ENCODE results near the gene CROCC2.

CROCC2 gene

GRCh38 chr2:241011751-241012510 lies 105.8 kb downstream of the CROCC2 start:
- H3K4me2 ChIP-seq (ENCODE audit: low read depth, low read length, poor library complexity, severe bottlenecking) = no peak overlapping the region
- no peaks in the 10 kb centered on the region for H4K20me1 ChIP-seq (ENCODE audit: low read depth, low read length)
- no peak overlapping the region for H2AFZ ChIP-seq (ENCODE audit: low read depth, low read length, severe bottlenecking)
- no peaks in the 10 kb centered on the region for H3K9me3 ChIP-seq (ENCODE audit: insufficient read depth, low read length)
- H3K36me3 ChIP-seq (ENCODE audit: low read length) = no peaks in the 10 kb centered on the region
- H3F3A ChIP-seq (ENCODE audit: insufficient read depth) = no peaks in the 10 kb centered on the region
- no peak overlapping the region for H3K4me3 ChIP-seq (ENCODE audit: insufficient read depth, low read length, poor library complexity, severe bottlenecking)
- no peak overlapping the region for H3K9ac ChIP-seq (ENCODE audit: low read length)
- TF ChIP-seq EZH2phosphoT487 (conservative IDR thresholded peaks at IDR 0.05; ENCODE audit: low read length) (no peak), CTCF (IDR thresholded peaks at IDR 0.05; ENCODE audit: insufficient read depth, low read length, poor library complexity, severe bottlenecking) (no peak)
- H3K79me2 ChIP-seq (ENCODE audit: insufficient read depth, low read length) = no peaks in the 10 kb centered on the region
- H3K27me3 ChIP-seq (ENCODE audit: low read length) = no peaks in the 10 kb centered on the region
- H3K27ac ChIP-seq (ENCODE audit: low read depth, low read length) = no peak overlapping the region
- H3K9me2 ChIP-seq (replicated peaks; ENCODE audit: insufficient read depth, low read length) = no peaks in the 10 kb centered on the region

GRCh38 chr2:241014224-241014623 lies 108.1 kb downstream of the CROCC2 start:
- no peaks in the 10 kb centered on the region for H3K36me3 ChIP-seq (ENCODE audit: low read length)
- TF ChIP-seq EZH2phosphoT487 (conservative IDR thresholded peaks at IDR 0.05; ENCODE audit: low read length) = no peak
- TF ChIP-seq CTCF (IDR thresholded peaks at IDR 0.05; ENCODE audit: insufficient read depth, low read length, poor library complexity, severe bottlenecking) = no peak
- no peaks in the 10 kb centered on the region for H3K9me2 ChIP-seq (replicated peaks; ENCODE audit: insufficient read depth, low read length)
- H3K79me2 ChIP-seq (ENCODE audit: insufficient read depth, low read length) = no peaks in the 10 kb centered on the region
- H3K27me3 ChIP-seq (ENCODE audit: low read length) = no peaks in the 10 kb centered on the region
- no peak overlapping the region for H2AFZ ChIP-seq (ENCODE audit: low read depth, low read length, severe bottlenecking)
- no peaks in the 10 kb centered on the region for H3F3A ChIP-seq (ENCODE audit: insufficient read depth)
- no peak overlapping the region for H3K4me3 ChIP-seq (ENCODE audit: insufficient read depth, low read length, poor library complexity, severe bottlenecking)
- no peak overlapping the region for H3K4me2 ChIP-seq (ENCODE audit: low read depth, low read length, poor library complexity, severe bottlenecking)
- no peak overlapping the region for H3K27ac ChIP-seq (ENCODE audit: low read depth, low read length)
- no peaks in the 10 kb centered on the region for H4K20me1 ChIP-seq (ENCODE audit: low read depth, low read length)
- H3K9ac ChIP-seq (ENCODE audit: low read length) = no peak overlapping the region
- H3K9me3 ChIP-seq (ENCODE audit: insufficient read depth, low read length) = no peaks in the 10 kb centered on the region

GRCh38 chr2:241014764-241015163 lies 108.6 kb downstream of the CROCC2 start:
- Histone ChIP-seq H3K9me2 (replicated peaks; ENCODE audit: insufficient read depth, low read length) (no peaks in the 10 kb centered on the region), H3K36me3 (ENCODE audit: low read length) (no peaks in the 10 kb centered on the region), H3F3A (ENCODE audit: insufficient read depth) (no peaks in the 10 kb centered on the region), H3K79me2 (ENCODE audit: insufficient read depth, low read length) (no peaks in the 10 kb centered on the region), H3K9ac (ENCODE audit: low read length) (no peak overlapping the region), H4K20me1 (ENCODE audit: low read depth, low read length) (no peaks in the 10 kb centered on the region), H3K9me3 (ENCODE audit: insufficient read depth, low read length) (no peaks in the 10 kb centered on the region), H2AFZ (ENCODE audit: low read depth, low read length, severe bottlenecking) (no peak overlapping the region), H3K27me3 (ENCODE audit: low read length) (no peaks in the 10 kb centered on the region), H3K4me2 (ENCODE audit: low read depth, low read length, poor library complexity, severe bottlenecking) (no peak overlapping the region), H3K27ac (ENCODE audit: low read depth, low read length) (no peak overlapping the region), H3K4me3 (ENCODE audit: insufficient read depth, low read length, poor library complexity, severe bottlenecking) (no peak overlapping the region)
- no peak for TF ChIP-seq EZH2phosphoT487 (conservative IDR thresholded peaks at IDR 0.05; ENCODE audit: low read length)
- no peak for TF ChIP-seq CTCF (IDR thresholded peaks at IDR 0.05; ENCODE audit: insufficient read depth, low read length, poor library complexity, severe bottlenecking)
